ENCODE measurements around the gene GYG2. TPM values are rescaled to one million over a fixed set of nuclear protein-coding genes. Genes with fewer than 3 reads are reported as not detected.
"Not testable (repeated sequence)": the region's sequence is repeated elsewhere in the genome, so short reads cannot be mapped to it uniquely, and the experiment has no call there.

Gene GYG2
- total and polyA plus RNA-seq, 7 experiments from 2014 or later = not detected

GRCh38 chrX:2811271-2811670 lies 17.5 kb upstream of the GYG2 start:
- Histone ChIP-seq H3K9me3 (ENCODE audit: control insufficient read depth in 2 of 3, low read length in 3 of 3) (no peaks in the 10 kb centered on the region), H3K27me3 (ENCODE audit: control insufficient read depth in 2 of 2, insufficient read depth in 2 of 2, low read length in 2 of 2) (no peaks in the 10 kb centered on the region), H3K4me1 (ENCODE audit: control insufficient read depth in 2 of 2, insufficient read depth in 2 of 2, low read length in 2 of 2) (no peaks in the 10 kb centered on the region), H3K36me3 (ENCODE audit: control insufficient read depth in 2 of 3, insufficient read depth in 3 of 3, low read length in 3 of 3) (no peaks in the 10 kb centered on the region), H3K27ac (ENCODE audit: low read depth, low read length) (no peak overlapping the region), H3K4me3 (ENCODE audit: low read length) (no peak overlapping the region)
- POLR2A ChIA-PET = no interaction called here
- ATAC-seq (no peak), DNase-seq (no peak)
- intact Hi-C loops (cut with micrococcal nuclease) = loop anchor here in 1 of 2 donors (10.0 kb wide), 1 partner anchor 1156 kb away; no protein-coding TSS in a partner anchor
- CTCF ChIA-PET = no interaction called here
- Mint-ChIP-seq H3K4me1 (peaks cover 0 to 4% (median 0%) of the 10 kb centered on the region in 7 donors), H3K9me3 (peaks cover 0 to 2% (median 0%) of the 10 kb centered on the region in 11 donors), H3K27me3 (peaks cover 0 to 12% (median 0%) of the 10 kb centered on the region in 5 donors), H3K27ac (no peak overlapping the region), H3K4me3 (no peak overlapping the region), H3K36me3 (no peaks in the 10 kb centered on the region)

GRCh38 chrX:2812161-2812907 lies 16.4 kb upstream of the GYG2 start:
- H3K36me3 Mint-ChIP-seq; CTCF ChIA-PET; H3K27ac ChIP-seq (ENCODE audit: low read depth, low read length); H3K27me3 ChIP-seq (ENCODE audit: control insufficient read depth in 2 of 2, insufficient read depth in 2 of 2, low read length in 2 of 2); POLR2A ChIA-PET; H3K4me3 ChIP-seq (ENCODE audit: low read length); H3K36me3 ChIP-seq (ENCODE audit: control insufficient read depth in 2 of 3, insufficient read depth in 3 of 3, low read length in 3 of 3); H3K9me3 ChIP-seq (ENCODE audit: control insufficient read depth in 2 of 3, low read length in 3 of 3); H3K9me3 Mint-ChIP-seq; H3K4me1 Mint-ChIP-seq; H3K4me1 ChIP-seq (ENCODE audit: control insufficient read depth in 2 of 2, insufficient read depth in 2 of 2, low read length in 2 of 2): not testable (repeated sequence)
- peaks cover 0 to 12% (median 0%) of the 10 kb centered on the region in 5 donors for H3K27me3 Mint-ChIP-seq
- peak overlapping the region in 2 of 9 donors; percentile 63 to 73 for H3K27ac Mint-ChIP-seq
- ATAC-seq (peak; percentile 48), DNase-seq (peak in 7 of 9 donors; percentile 7 to 54 (median 38))
- H3K4me3 Mint-ChIP-seq = peak overlapping the region in 8 of 10 donors; percentile 51 to 80 (median 70)
- intact Hi-C loops (cut with micrococcal nuclease) = loop anchor here (1.0 to 10.0 kb wide), 3 partner anchors 168 to 1158 kb away; no protein-coding TSS in a partner anchor

- peaks cover 0 to 1% (median 0%) of the 10 kb centered on the region in 11 donors for H3K9me3 Mint-ChIP-seq
- H3K27me3 ChIP-seq (ENCODE audit: control insufficient read depth in 2 of 2, insufficient read depth in 2 of 2, low read length in 2 of 2) = no peaks in the 10 kb centered on the region
- no peak overlapping the region for H3K4me3 ChIP-seq (ENCODE audit: low read length)
- CTCF ChIA-PET = interaction anchor here (0.6 kb wide), 1 partner anchor 17 kb away, joined by 5 read pairs; no protein-coding TSS in a partner anchor
- no peaks in the 10 kb centered on the region for H3K4me1 ChIP-seq (ENCODE audit: control insufficient read depth in 2 of 2, insufficient read depth in 2 of 2, low read length in 2 of 2)
- no peak overlapping the region for H3K27ac ChIP-seq (ENCODE audit: low read depth, low read length)
- H3K27me3 Mint-ChIP-seq = peaks cover 0 to 12% (median 3%) of the 10 kb centered on the region in 5 donors
- H3K36me3 ChIP-seq (ENCODE audit: control insufficient read depth in 2 of 3, insufficient read depth in 3 of 3, low read length in 3 of 3) = no peaks in the 10 kb centered on the region
- ATAC-seq (no peak), DNase-seq (no peak)
- H3K9me3 ChIP-seq (ENCODE audit: control insufficient read depth in 2 of 3, low read length in 3 of 3) = no peaks in the 10 kb centered on the region
- H3K4me3 Mint-ChIP-seq = no peak overlapping the region
- intact Hi-C loops (cut with micrococcal nuclease) = loop anchor here in 1 of 2 donors (10.0 kb wide), 1 partner anchor 1162 kb away; no protein-coding TSS in a partner anchor
- no peak overlapping the region for H3K27ac Mint-ChIP-seq
- H3K4me1 Mint-ChIP-seq = peaks cover 0 to 12% (median 6%) of the 10 kb centered on the region in 7 donors
- H3K36me3 Mint-ChIP-seq = no peaks in the 10 kb centered on the region
- POLR2A ChIA-PET = no interaction called here
These were observed 11.7 kb upstream of the GYG2 start for GRCh38 chrX:2817036-2817435.

- H3K27me3 Mint-ChIP-seq = peaks cover 0 to 6% (median 3%) of the 10 kb centered on the region in 5 donors
- Histone ChIP-seq H3K9me3 (ENCODE audit: control insufficient read depth in 2 of 3, low read length in 3 of 3) (no peaks in the 10 kb centered on the region), H3K27me3 (ENCODE audit: control insufficient read depth in 2 of 2, insufficient read depth in 2 of 2, low read length in 2 of 2) (no peaks in the 10 kb centered on the region), H3K4me3 (ENCODE audit: low read length) (no peak overlapping the region), H3K36me3 (ENCODE audit: control insufficient read depth in 2 of 3, insufficient read depth in 3 of 3, low read length in 3 of 3) (no peaks in the 10 kb centered on the region), H3K4me1 (ENCODE audit: control insufficient read depth in 2 of 2, insufficient read depth in 2 of 2, low read length in 2 of 2) (no peaks in the 10 kb centered on the region), H3K27ac (ENCODE audit: low read depth, low read length) (no peak overlapping the region)
- DNase-seq (peak in 1 of 9 donors; percentile 14), ATAC-seq (no peak)
- intact Hi-C loops (cut with micrococcal nuclease) = loop anchor here in 1 of 2 donors (10.0 kb wide), 1 partner anchor 1165 kb away; no protein-coding TSS in a partner anchor
- H3K4me3 Mint-ChIP-seq = no peak overlapping the region
- ChIA-PET POLR2A (no interaction called here), CTCF (no interaction called here)
- peaks cover 0 to 9% (median 6%) of the 10 kb centered on the region in 7 donors for H3K4me1 Mint-ChIP-seq
- peaks cover 0 to 1% (median 0%) of the 10 kb centered on the region in 11 donors for H3K9me3 Mint-ChIP-seq
- no peaks in the 10 kb centered on the region for H3K36me3 Mint-ChIP-seq
- no peak overlapping the region for H3K27ac Mint-ChIP-seq
These were observed 9.2 kb upstream of the GYG2 start for GRCh38 chrX:2819345-2820135.

- Mint-ChIP-seq H3K4me1 (peaks cover 0 to 9% (median 6%) of the 10 kb centered on the region in 7 donors), H3K4me3 (peak overlapping the region in 1 of 10 donors; percentile 50), H3K27me3 (peaks cover 0 to 6% (median 0%) of the 10 kb centered on the region in 5 donors), H3K9me3 (peaks cover 0 to 1% (median 0%) of the 10 kb centered on the region in 11 donors), H3K27ac (no peak overlapping the region), H3K36me3 (no peaks in the 10 kb centered on the region)
- Histone ChIP-seq H3K27ac (ENCODE audit: low read depth, low read length) (no peak overlapping the region), H3K36me3 (ENCODE audit: control insufficient read depth in 2 of 3, insufficient read depth in 3 of 3, low read length in 3 of 3) (no peaks in the 10 kb centered on the region), H3K4me1 (ENCODE audit: control insufficient read depth in 2 of 2, insufficient read depth in 2 of 2, low read length in 2 of 2) (no peaks in the 10 kb centered on the region), H3K9me3 (ENCODE audit: control insufficient read depth in 2 of 3, low read length in 3 of 3) (no peaks in the 10 kb centered on the region), H3K27me3 (ENCODE audit: control insufficient read depth in 2 of 2, insufficient read depth in 2 of 2, low read length in 2 of 2) (no peaks in the 10 kb centered on the region), H3K4me3 (ENCODE audit: low read length) (no peak overlapping the region)
- intact Hi-C loops (cut with micrococcal nuclease) = no loop called here
- CTCF ChIA-PET = no interaction called here
- ATAC-seq (no peak), DNase-seq (no peak)
- POLR2A ChIA-PET = no interaction called here
These were observed 8.5 kb upstream of the GYG2 start for GRCh38 chrX:2820136-2820771.

GRCh38 chrX:2823795-2824386 lies 4.8 kb upstream of the GYG2 start:
- DNase-seq = no peak
- intact Hi-C loops (cut with micrococcal nuclease) = no loop called here
- H3K27me3 Mint-ChIP-seq = peaks cover 0 to 6% (median 0%) of the 10 kb centered on the region in 5 donors
- CTCF ChIA-PET = no interaction called here
- Histone ChIP-seq H3K27me3 (ENCODE audit: control insufficient read depth in 2 of 2, insufficient read depth in 2 of 2, low read length in 2 of 2) (no peaks in the 10 kb centered on the region), H3K4me1 (ENCODE audit: control insufficient read depth in 2 of 2, insufficient read depth in 2 of 2, low read length in 2 of 2) (no peaks in the 10 kb centered on the region), H3K4me3 (ENCODE audit: low read length) (no peak overlapping the region), H3K36me3 (ENCODE audit: control insufficient read depth in 2 of 3, insufficient read depth in 3 of 3, low read length in 3 of 3) (no peaks in the 10 kb centered on the region), H3K27ac (ENCODE audit: low read depth, low read length) (no peak overlapping the region), H3K9me3 (ENCODE audit: control insufficient read depth in 2 of 3, low read length in 3 of 3) (no peaks in the 10 kb centered on the region)
- H3K9me3 Mint-ChIP-seq = peaks cover 0 to 1% (median 0%) of the 10 kb centered on the region in 11 donors
- H3K36me3 Mint-ChIP-seq = no peaks in the 10 kb centered on the region
- peaks cover 0 to 9% (median 6%) of the 10 kb centered on the region in 7 donors for H3K4me1 Mint-ChIP-seq
- H3K27ac Mint-ChIP-seq = no peak overlapping the region
- POLR2A ChIA-PET = no interaction called here
- H3K4me3 Mint-ChIP-seq = no peak overlapping the region
- ATAC-seq = no peak
